SK-N-DZ (cell line): Measurements from ENCODE around the gene PSRC1.

ENCODE experiments used
- DNase-seq: peaks from one replicate; pipeline ENCODE4 v3.0.0-alpha.2; 2015; ENCODE audit warnings: low spot score

PSRC1 gene

DNA sequence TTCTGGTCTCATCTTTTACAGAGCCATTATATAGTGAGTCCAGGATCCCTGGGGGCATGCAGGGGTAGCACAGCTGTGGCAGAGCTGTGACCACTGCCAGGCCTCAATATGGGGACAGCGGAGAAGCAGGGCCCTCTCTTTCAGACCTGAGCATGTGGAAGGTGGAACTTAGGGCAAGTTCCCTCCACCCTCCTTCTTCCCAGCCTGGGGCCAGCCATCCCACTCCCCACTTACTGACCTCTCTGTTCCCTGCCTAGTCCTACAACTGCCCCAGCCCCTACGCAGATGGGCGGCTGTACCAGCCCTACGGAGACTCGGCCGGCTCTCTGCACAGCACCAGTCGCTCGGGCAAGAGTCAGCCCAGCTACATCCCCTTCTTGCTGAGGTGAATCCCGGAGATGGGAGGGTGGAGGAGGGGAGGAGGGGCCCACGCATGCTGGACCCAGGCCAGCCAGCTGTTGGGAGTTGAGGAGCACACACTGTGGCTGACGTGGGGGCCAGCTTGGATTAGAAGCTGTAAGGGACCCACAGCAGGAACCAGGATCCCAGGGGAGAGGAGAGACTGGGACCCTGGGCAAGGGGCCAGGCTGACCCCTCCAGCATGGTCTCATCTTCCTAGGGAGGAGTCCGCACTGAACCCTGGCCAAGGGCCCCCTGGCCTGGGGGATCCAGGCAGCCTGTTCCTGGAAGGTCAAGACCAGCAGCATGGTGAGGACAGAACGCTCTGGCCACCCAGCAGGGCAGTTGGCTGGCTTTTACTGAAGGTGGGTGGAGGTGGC is 10.7 kb downstream of the PSRC1 start:
- DNase-seq = no peak

DNA sequence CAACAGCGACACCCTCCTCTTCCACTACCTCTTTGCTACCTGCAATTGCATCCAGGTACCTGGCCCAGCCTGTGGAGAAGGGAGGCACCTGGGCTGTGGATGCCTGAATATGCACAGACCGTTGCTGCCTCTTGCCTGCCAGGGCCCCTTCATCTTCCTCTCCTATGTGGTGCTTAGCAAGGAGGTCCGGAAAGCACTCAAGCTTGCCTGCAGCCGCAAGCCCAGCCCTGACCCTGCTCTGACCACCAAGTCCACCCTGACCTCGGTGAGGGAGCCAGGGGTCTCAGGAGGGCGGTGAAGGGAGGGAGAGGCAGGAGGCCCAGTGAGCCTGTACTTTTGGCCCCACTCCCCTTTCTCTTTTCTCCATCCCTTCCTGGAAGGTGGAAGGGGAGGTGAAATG is 11.5 kb downstream of the PSRC1 start:
- DNase-seq = no peak

DNA sequence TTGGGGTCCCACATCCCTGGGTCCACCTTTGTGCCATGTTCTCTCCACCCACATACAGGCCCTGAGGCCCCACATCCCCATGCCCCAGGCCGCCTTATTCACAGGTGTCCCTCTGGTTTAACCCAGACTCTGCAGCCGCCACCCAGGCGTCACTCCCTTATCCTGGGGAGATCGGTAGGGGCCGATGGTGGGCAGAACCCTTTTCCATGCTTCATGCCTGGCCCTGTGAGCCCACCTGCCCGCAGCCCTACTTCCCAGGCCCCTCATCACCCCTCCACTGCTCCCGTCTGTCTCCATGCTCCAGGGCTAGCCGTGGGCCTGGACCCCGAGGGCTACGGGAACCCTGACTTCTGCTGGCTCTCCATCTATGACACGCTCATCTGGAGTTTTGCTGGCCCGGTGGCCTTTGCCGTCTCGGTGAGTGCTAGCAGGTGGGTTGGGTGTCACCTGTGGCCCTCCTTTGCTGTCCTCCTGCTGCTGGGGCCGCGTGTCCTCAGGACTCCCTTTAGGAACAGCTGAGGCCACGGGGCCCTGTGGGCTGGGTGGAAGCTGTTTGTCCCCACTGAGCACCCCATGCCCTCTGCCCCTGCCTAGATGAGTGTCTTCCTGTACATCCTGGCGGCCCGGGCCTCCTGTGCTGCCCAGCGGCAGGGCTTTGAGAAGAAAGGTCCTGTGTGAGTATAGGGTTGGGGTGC is 12.2 kb downstream of the PSRC1 start:
- no peak for DNase-seq

DNA sequence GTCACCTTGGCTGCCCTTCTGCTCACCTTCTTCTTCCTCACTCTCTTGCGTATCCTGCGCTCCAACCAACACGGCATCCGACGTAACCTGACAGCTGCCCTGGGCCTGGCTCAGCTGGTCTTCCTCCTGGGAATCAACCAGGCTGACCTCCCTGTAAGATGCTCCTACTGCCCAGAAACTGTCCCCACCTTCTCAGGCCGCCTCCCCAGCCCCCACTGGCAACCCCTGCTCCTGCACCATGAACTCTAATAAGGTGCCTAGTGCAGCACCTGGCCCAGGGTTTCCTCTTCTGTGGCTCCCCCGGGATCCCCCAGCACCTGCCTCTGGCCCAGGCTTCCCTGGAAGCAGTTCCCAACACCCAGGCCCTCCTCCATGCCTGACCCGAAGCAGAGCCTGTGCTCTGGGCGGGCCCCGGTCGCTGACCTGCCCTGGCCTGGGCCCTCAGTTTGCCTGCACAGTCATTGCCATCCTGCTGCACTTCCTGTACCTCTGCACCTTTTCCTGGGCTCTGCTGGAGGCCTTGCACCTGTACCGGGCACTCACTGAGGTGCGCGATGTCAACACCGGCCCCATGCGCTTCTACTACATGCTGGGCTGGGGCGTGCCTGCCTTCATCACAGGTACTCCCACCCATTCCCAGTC is 12.8 kb downstream of the PSRC1 start:
- DNase-seq = no peak

DNA sequence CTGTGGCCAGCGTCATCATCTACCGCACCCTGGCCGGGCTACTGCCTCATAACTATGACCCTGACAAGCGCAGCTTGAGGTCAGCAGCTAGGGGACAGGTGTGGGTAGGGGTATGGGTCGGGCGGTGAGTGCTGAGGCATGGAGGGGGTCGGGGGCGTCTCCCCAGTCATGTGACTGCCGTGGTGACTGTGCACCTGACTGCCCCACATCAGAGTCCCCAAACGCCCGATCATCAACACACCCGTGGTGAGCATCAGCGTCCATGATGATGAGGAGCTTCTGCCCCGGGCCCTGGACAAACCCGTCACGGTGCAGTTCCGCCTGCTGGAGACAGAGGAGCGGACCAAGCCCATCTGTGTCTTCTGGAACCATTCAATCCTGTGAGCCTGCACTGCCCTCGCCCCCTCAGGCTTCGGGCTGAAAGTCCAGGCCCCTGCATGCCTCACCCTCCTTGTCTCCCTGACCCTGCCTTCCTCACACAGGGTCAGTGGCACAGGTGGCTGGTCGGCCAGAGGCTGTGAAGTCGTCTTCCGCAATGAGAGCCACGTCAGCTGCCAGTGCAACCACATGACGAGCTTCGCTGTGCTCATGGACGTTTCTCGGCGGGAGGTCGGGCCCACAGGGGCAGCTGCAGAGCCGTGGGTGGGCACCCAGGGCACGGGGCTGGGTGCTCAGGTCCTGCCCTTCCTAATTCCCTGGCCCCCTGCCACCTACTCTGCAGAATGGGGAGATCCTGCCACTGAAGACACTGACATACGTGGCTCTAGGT is 13.5 kb downstream of the PSRC1 start:
- DNase-seq = no peak

DNA sequence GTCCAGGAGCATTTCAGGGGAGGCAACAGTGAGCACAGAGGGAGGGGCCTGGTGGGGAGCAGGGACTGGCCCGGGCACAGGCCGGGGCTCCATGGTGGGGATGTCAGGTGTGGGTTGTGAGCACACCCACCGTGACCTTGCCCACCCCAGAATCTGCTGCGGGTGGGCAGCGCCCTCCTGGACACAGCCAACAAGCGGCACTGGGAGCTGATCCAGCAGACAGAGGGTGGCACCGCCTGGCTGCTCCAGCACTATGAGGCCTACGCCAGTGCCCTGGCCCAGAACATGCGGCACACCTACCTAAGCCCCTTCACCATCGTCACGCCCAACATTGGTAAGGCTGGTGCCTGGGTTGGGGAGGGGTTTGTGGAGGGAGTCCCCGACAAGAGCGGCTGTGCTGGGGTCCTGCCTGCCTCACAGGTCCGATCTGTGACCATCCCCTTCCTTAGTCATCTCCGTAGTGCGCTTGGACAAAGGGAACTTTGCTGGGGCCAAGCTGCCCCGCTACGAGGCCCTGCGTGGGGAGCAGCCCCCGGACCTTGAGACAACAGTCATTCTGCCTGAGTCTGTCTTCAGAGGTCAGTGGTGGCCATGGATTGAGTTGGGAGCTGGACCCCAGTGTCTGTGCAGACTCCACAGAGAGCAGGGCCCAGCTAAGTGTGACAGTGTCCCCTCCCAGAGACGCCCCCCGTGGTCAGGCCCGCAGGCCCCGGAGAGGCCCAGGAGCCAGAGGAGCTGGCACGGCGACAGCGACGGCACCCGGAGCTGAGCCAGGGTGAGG is 14.3 kb downstream of the PSRC1 start:
- no peak for DNase-seq

DNA sequence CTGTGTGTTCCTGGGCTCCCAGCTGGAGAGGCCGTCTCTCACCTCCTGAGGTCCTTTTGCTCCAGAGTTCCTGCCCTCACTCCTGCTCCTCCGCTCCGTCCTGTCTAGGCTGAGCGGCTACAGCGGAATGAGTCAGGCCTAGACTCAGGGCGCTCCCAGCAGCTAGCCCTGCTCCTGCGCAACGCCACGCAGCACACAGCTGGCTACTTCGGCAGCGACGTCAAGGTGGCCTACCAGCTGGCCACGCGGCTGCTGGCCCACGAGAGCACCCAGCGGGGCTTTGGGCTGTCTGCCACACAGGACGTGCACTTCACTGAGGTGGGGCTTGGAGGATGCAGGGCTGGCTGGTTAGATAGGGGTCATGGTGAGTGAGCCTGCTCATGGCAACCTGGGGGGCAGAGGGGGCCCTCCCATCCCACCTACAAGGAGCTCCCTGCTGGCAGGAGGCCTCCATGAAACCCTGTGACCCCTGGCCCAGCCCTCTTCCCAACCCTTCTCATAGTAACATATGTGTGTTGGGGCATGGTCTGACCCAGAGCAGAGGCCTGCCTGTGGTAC is 15.1 kb downstream of the PSRC1 start:
- DNase-seq = no peak

DNA sequence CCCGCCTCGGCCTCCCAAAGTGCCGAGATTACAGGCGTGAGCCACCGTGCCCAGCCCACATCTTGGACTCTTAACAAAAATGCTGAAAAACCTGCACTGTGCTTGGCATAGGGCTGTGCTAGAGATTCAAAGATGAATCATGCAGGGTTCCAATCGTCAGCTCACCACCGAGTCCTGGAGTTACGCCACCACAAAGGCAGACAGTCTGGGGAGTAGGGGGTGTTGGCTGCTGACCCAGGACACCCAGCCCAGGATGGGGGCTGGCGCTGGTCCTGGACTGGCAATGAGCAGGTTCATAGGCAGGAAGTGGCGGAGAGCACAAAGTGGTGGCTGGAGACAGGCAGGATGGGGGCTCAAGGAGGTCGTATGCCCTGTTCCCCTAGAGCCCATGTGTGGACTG is 16.0 kb downstream of the PSRC1 start:
- DNase-seq = no peak

DNA sequence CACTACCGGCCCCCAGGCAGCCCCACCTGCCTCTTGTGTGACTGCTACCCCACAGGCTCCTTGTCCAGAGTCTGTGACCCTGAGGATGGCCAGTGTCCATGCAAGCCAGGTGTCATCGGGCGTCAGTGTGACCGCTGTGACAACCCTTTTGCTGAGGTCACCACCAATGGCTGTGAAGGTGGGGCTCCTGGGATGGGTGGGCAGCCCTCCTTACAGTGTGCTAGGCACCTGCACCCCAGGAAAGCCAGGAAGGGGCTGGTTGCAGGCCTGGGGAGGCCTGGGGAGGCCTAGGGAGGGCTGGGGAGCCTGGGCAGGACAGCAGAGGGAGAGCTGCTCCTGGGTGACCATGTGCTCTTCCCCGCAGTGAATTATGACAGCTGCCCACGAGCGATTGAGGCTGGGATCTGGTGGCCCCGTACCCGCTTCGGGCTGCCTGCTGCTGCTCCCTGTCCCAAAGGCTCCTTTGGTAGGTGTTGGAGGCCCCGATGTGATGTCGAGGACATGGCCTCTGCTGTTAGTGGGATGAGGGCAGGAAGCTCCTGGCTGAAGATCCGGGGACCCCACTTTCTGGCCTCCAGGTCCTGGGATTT is 17.1 kb downstream of the PSRC1 start:
- no peak for DNase-seq

DNA sequence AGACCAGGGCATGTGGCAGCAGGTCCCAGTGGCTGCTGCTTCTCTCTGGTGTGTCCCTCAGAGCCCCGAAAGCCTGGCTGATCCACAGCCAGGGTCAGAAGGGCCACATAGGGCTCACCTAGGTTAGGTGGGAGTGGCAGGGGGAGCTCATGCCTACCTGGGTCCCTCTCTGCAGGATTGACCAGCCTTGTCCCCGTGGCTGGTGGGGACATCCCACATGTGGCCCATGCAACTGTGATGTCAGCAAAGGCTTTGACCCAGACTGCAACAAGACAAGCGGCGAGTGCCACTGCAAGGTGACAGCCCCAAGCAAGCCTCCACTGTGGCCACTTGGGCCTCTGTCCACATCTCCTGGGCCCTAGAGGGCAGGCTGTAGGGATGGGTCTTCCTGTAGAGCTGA is 17.9 kb downstream of the PSRC1 start:
- no peak for DNase-seq

DNA sequence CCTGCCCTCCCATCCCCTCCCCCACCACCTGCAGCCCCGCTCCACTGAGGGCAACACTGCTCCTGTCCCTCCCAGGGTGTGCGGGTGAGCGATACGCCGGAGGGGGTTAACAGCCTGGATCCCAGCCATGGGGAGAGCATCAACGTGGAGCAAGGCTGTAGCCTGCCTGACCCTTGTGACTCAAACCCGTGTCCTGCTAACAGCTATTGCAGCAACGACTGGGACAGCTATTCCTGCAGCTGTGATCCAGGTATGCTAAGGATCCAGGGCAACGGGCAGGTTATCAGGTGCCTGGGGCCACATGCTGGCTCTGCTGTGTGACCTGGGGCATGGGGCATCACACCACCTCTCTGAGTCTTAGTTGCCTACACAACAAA is 18.6 kb downstream of the PSRC1 start:
- DNase-seq = no peak

DNA sequence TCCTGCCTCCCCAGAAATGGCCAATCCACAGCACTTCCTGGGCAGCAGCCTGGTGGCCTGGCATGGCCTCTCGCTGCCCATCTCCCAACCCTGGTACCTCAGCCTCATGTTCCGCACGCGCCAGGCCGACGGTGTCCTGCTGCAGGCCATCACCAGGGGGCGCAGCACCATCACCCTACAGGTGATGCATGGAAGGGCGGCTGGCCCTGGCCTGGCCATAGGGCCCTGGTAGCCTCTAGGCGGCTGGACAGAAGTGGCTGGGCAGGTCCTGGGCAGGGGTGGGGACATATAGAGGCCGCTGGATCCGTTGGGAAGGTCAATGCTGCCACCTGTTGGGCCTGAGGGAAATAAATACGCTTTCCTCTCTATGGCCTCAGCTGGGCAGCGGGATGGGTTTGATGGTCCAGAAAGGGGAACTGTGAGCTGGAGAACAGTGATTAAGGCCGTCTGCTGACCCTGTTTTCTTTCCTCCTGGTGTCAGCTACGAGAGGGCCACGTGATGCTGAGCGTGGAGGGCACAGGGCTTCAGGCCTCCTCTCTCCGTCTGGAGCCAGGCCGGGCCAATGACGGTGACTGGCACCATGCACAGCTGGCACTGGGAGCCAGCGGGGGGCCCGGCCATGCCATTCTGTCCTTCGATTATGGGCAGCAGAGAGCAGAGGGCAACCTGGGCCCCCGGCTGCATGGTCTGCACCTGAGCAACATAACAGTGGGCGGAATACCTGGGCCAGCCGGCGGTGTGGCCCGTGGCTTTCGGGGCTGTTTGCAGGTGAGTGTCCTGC is 19.2 kb downstream of the PSRC1 start:
- peak; percentile 79 for DNase-seq

DNA sequence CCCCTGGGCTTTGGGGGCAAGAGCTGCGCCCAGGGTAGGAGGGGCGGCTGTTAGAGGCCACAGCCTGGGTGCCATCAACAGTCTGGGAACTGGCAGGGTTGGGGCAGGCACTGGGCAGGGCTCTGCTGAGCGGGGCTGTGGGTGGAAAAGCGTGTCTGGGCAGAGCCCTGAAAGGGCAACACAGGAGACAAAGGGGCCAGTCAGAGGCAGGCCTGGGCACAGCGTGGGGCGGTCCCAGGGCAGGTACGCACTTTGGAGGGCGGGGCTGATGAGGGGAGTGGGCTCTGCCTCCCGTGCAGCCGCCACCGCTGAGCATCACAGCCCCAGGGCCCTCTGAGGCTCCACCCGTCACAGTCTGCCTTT is 19.7 kb downstream of the PSRC1 start:
- no peak for DNase-seq

DNA sequence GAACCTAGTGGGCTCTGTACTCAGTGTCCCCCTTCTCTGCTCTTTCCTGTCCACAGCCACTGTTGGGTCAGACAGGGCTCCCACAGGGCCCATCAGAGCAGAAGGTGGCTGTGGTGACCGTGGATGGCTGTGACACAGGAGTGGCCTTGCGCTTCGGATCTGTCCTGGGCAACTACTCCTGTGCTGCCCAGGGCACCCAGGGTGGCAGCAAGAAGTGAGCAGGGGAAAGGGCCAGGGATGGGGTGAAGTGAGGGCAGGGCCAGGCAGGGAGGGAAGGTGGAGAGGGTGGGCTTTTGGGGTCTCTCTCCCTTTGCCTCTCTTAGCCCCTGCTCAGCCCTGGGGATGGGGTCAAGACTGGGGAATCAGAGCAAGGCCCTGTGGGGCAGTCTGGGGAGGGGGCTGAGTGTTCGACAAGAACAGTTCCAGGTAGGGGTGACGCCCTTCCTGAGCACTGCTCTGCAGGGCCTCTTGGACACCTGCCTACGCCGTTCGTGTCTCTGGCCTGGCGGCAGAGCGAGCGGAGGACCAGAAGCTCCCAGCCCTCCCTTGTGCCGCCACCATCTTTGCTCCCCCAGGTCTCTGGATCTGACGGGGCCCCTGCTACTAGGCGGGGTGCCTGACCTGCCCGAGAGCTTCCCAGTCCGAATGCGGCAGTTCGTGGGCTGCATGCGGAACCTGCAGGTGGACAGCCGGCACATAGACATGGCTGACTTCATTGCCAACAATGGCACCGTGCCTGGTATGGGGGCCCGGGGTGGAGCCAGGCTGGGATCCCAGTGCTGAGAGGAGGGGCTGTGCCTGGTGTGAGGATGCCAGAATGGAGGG is 20.5 kb downstream of the PSRC1 start:
- no peak for DNase-seq

DNA sequence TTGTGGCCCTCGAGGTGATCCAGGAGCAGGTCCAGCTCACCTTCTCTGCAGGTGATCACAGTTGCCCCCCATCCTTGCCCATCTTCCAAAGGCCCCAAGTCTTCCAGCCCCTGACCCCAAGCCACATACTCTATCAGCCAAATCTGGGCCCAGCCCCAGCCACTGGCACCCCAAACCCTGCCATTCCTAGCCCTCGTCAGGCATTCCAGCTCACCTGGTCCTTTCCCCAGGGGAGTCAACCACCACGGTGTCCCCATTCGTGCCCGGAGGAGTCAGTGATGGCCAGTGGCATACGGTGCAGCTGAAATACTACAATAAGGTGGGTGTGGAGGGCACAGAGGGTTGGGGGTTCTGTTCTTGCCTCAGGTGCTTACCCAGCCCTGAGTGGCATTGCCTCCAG is 21.4 kb downstream of the PSRC1 start:
- no peak for DNase-seq

DNA sequence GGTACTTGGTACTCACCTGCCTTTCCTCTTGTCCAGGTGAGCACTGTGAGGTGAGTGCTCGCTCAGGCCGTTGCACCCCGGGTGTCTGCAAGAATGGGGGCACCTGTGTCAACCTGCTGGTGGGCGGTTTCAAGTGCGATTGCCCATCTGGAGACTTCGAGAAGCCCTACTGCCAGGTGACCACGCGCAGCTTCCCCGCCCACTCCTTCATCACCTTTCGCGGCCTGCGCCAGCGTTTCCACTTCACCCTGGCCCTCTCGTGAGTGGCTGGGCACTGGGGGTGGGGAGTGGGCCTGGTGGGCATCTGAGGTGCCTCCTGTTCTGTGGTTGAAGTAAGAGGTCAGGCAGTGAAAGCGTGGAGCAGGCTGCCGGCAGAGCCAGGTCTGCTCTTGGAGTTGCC is 21.9 kb downstream of the PSRC1 start:
- no peak for DNase-seq

DNA sequence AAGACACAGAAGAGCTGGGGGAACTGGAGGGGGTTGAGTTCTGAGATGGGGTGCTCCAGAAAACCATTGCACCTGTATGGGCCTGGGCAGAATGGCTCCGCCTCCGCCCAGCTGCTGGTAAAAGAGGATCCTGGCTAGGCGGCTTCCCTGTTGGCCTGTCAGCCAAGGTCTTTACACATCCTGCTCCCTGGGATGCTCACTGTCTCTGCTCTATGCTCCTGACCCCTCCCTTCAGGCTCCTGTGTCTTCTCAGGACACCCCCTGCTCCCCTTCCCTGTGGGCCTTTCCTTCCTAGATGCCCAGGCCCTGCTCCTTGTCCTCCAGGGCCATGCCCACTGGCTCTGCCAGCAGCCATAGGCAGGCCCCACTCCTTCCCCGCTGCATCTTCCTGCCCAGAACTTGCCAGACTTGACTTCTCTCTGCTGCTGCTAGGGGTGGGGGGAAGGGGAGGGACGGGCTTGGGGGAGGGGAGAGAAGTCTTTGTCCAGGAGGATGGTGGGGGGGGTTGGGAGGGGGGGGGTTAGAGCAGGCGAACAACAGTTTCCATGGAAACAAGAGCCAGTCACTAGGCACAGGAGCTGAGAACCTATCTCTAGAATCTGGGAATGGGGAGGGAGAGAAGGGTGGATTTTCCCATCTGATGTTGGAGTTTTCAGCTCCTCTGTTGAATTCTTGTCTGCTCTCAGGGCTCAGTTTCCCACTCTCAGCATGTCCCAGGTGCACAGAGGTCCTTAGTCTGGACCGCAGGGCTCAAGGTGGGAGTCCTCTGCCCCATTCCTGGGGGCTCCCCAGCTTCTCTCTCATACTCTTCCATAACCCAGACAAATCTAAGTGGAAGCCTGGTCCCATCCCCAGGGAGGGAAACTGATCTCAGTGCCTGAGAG is 23.0 kb downstream of the PSRC1 start:
- peak; percentile 76 for DNase-seq
